Activated effector memory CD4-positive, alpha-beta T cell treated with Interleukin-2 at 50 U/mL for 16 hours (primary cell): ENCODE data around the gene VIL1.

Source experiments
- DNase-seq: peaks from one replicate; pipeline ENCODE4 v3.0.0-alpha.2; 2020

Gene VIL1

GRCh38 chr2:218395456-218395825 lies 23.5 kb upstream of the VIL1 start:
- DNase-seq = no peak

GRCh38 chr2:218395826-218396687 lies 22.9 kb upstream of the VIL1 start:
- peak; percentile 93 for DNase-seq

GRCh38 chr2:218396688-218397462 lies 22.0 kb upstream of the VIL1 start:
- peak; percentile 79 for DNase-seq

- no peak for DNase-seq
Measured at GRCh38 chr2:218397463-218397819, 21.5 kb upstream of the VIL1 start.

GRCh38 chr2:218397820-218398436 lies 21.0 kb upstream of the VIL1 start:
- DNase-seq = peak; percentile 62

- peak; percentile 68 for DNase-seq
Measured at GRCh38 chr2:218398437-218399390, 20.2 kb upstream of the VIL1 start.

GRCh38 chr2:218399391-218400166 lies 19.3 kb upstream of the VIL1 start, which contains the start of gene CTDSP1:
Gene CTDSP1, plus strand, starts transcription at chr2:218399868. Its CDS starts 223 bp downstream, at chr2:218400091.
- DNase-seq = peak; percentile 88

GRCh38 chr2:218400167-218400929 lies 18.6 kb upstream of the VIL1 start:
- DNase-seq = peak; percentile 37

- DNase-seq = no peak
Measured at GRCh38 chr2:218400930-218401881, 17.7 kb upstream of the VIL1 start.

- no peak for DNase-seq
Measured at GRCh38 chr2:218401890-218402289, 17.0 kb upstream of the VIL1 start.

- DNase-seq = no peak
Measured at GRCh38 chr2:218402491-218402901, 16.4 kb upstream of the VIL1 start.

- DNase-seq = no peak
Measured at GRCh38 chr2:218402911-218403411, 16.0 kb upstream of the VIL1 start.

- DNase-seq = no peak
Measured at GRCh38 chr2:218403810-218404209, 15.1 kb upstream of the VIL1 start.

GRCh38 chr2:218404351-218405085 lies 14.4 kb upstream of the VIL1 start:
- no peak for DNase-seq

- no peak for DNase-seq
Measured at GRCh38 chr2:218405086-218405745, 13.7 kb upstream of the VIL1 start.

- DNase-seq = no peak
Measured at GRCh38 chr2:218405746-218406208, 13.1 kb upstream of the VIL1 start.

GRCh38 chr2:218406209-218406948 lies 12.5 kb upstream of the VIL1 start:
- DNase-seq = peak; percentile 95
